NCI-H2171 treated with DMSO at 0.1 percent for 48 hours (cell line): ENCODE data around the gene GAD1.

Experiments used
- DNase-seq: peaks from one replicate; lab custom pipeline; 2025; lab: John Stamatoyannopoulos, UW

The GAD1 gene

GRCh38 chr2:170896622-170897021 is 79.9 kb downstream of the GAD1 start:
- DNase-seq, result no peak

GRCh38 chr2:170897108-170897507 is 80.4 kb downstream of the GAD1 start:
- no peak for DNase-seq

GRCh38 chr2:170905864-170906263 is 89.2 kb downstream of the GAD1 start:
- DNase-seq, result no peak
